Transverse colon (tissue), 4 donors: ENCODE results near the gene FITM1. TPM values are rescaled to one million over a fixed set of nuclear protein-coding genes. Genes with fewer than 3 reads are reported as not detected.

Source experiments
- DNase-seq: peaks from one replicate; pipeline ENCODE4 v3.0.0-alpha.2; 2019
- H3K27ac ChIP-seq, 4 donors: fragments of 200-600 bp; sonication (generic); 2 replicates each; pipeline ENCODE4 v1.5.1; 2016 to 2018; ENCODE audit warnings: inconsistent platforms in 4 of 4
- H3K27me3 ChIP-seq: fragments of 200-600 bp; sonication (generic); 2 replicates; pipeline ENCODE4 v1.5.1; 2017; ENCODE audit warnings: inconsistent platforms
- H3K36me3 ChIP-seq, 4 donors: fragments of 200-600 bp; sonication (generic); 2 replicates each; pipeline ENCODE4 v1.5.1; 2017 to 2019; ENCODE audit warnings: inconsistent platforms in 4 of 4
- H3K4me1 ChIP-seq, 4 donors: fragments of 200-600 bp; sonication (generic); 2 replicates each; pipeline ENCODE4 v1.5.1; 2017 to 2020; ENCODE audit warnings: inconsistent platforms in 4 of 4
- H3K4me3 ChIP-seq, 4 donors: fragments of 200-600 bp; sonication (generic); 1 replicate in 1 of 4; 2 replicates in 3 of 4; pipeline versions ENCODE4 v1.5.1 to v1.6.1; 2017 to 2019; ENCODE audit warnings: inconsistent platforms in 4 of 4
- H3K9me3 ChIP-seq, 2 donors: fragments of 200-600 bp; sonication (generic); 2 replicates each; pipeline ENCODE4 v1.5.1; 2017 to 2019; ENCODE audit warnings: inconsistent platforms in 2 of 2
- EP300 ChIP-seq: sonication (generic); formaldehyde crosslinking; IDR thresholded peaks from one replicate; pipeline ENCODE4 v1.6.1; 2017; ENCODE audit warnings: antibody characterized with exemption, low read depth
- POLR2A ChIP-seq: fragments of 450-650 bp; IDR thresholded peaks from one replicate; pipeline ENCODE4 v1.6.1; 2016; ENCODE audit warnings: antibody characterized with exemption, mild to moderate bottlenecking, moderate library complexity
- POLR2AphosphoS5 ChIP-seq, 3 donors: sonication (generic); formaldehyde crosslinking; IDR thresholded peaks; one replicate each; pipeline ENCODE4 v1.6.1; 2016; ENCODE audit warnings: antibody characterized with exemption in 3 of 3
- WGBS, 2 donors: methylation state at CpG; one replicate each; pipeline ENCODE4 v1.1.5; 2018; ENCODE audit warnings: low coverage in 1 of 2; 5-methylcytosine and 5-hydroxymethylcytosine counted together
- in situ Hi-C, 4 donors: fragments of 200-750 bp; cut with MboI; loops; one replicate each; pipeline versions ENCODE4 v1.15.0 to v1.15.1; 2017; ENCODE audit warnings: low sequenced_read_pairs in 3 of 4, low pct_ligation_motif_present in 1 of 4, low pct_unique_long_range_greater_than_20kb in 1 of 4
- intact Hi-C: fragments of 100-400 bp; cut with DNase I; formaldehyde crosslinking; loops from one replicate; pipeline ENCODE4 v1.15.1; 2023; ENCODE audit warnings: low total_unique reads
- total RNA-seq, 4 donors: library from RNA; depleted of rRNA; stranded (reverse); fragments of >200 nt; gene quantifications; one replicate each; pipeline ENCODE4 v1.1.0, GENCODE V29; 2016
- TF ChIP-seq, protein P1 (sequence below), 5 experiments: fragments of 200-600 bp in 3 of 5; fragments of 450-650 bp in 2 of 5; sonication (generic) in 3 of 5; IDR thresholded peaks; 1 replicate in 2 of 5; 2 replicates in 3 of 5; pipeline ENCODE4 v1.5.1; 2016 to 2017; ENCODE audit warnings: antibody characterized with exemption in 5 of 5, inconsistent platforms in 3 of 5, mild to moderate bottlenecking in 2 of 5, moderate library complexity in 1 of 5

FITM1 gene, protein sequence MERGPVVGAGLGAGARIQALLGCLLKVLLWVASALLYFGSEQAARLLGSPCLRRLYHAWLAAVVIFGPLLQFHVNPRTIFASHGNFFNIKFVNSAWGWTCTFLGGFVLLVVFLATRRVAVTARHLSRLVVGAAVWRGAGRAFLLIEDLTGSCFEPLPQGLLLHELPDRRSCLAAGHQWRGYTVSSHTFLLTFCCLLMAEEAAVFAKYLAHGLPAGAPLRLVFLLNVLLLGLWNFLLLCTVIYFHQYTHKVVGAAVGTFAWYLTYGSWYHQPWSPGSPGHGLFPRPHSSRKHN
- 1 to 10 TPM in 2 of 4 donors, not detected in 2; 1.4 to 1.6 TPM for total RNA-seq

GRCh38 chr14:24130380-24130716, at the start of gene FITM1:
TSS of gene FITM1 (plus strand) at chr14:24130659. CDS start at chr14:24131564, 905 bp downstream.
- H3K4me3 ChIP-seq = no peak within 1 kb of the TSS
- no peak for DNase-seq
- no peaks in the 10 kb centered on the region for H3K27me3 ChIP-seq
- H3K9me3 ChIP-seq = no peaks in the 10 kb centered on the region
- in situ Hi-C loops (no loop called here), intact Hi-C loops (no loop called here)
- peaks cover 1 to 3% (median 2%) of the 10 kb centered on the region in 4 donors for H3K4me1 ChIP-seq
- no peaks in the 10 kb centered on the region for H3K36me3 ChIP-seq
- no peak within 1 kb of the TSS for H3K27ac ChIP-seq
- 86 to 92% methylated on average over 5 of the region's 5 CpGs for WGBS, 2 donors
- TF ChIP-seq EP300 (no peak), POLR2AphosphoS5 (IDR thresholded peaks at IDR 0.05) (no peak), POLR2A (no peak)
- TF ChIP-seq, protein P1, sequence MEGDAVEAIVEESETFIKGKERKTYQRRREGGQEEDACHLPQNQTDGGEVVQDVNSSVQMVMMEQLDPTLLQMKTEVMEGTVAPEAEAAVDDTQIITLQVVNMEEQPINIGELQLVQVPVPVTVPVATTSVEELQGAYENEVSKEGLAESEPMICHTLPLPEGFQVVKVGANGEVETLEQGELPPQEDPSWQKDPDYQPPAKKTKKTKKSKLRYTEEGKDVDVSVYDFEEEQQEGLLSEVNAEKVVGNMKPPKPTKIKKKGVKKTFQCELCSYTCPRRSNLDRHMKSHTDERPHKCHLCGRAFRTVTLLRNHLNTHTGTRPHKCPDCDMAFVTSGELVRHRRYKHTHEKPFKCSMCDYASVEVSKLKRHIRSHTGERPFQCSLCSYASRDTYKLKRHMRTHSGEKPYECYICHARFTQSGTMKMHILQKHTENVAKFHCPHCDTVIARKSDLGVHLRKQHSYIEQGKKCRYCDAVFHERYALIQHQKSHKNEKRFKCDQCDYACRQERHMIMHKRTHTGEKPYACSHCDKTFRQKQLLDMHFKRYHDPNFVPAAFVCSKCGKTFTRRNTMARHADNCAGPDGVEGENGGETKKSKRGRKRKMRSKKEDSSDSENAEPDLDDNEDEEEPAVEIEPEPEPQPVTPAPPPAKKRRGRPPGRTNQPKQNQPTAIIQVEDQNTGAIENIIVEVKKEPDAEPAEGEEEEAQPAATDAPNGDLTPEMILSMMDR (IDR thresholded peaks at IDR 0.05) = no peak

DNA sequence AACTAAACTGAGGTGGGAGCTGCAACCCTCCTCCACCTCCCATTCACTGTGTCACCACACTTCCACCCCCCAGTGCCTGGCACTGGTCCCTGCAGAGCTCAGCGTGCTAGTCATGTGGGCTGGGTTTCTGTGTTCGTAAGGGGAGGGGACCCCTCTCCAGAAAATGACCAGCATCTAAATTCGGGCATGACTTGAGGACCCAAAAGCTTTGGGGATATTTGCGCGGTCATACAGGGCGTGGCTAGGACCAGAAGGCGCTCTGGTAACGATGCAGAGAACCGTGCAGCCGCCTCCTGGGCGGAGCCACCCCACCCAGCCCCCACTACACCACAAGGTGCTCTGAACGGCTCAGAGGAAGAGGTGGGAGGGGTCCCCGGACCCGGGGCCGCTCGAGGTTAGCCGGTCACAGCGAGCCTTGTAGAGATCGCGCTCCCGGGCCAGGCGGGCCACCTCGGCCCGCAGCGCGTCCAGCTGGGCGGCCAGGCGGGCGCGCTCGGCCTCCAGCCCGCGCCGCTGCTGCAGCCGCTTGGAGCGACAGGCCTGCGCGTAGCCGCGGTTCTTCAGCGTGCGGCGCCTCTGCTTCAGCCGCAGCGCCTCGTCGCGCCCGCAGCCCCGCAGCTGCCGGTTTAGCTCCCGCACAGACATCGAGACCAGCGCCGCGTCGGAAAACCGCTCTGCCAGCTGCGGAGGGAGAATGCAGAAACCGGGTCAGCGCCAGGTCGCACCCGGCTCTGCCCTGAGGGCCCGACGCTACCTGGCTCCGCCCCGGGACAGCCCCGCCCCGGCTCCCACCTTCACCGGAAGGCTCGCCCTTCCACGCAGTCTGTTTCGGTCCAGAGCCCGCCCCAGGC, 49.3 kb upstream of the FITM1 start:
- Histone ChIP-seq H3K27ac (peak overlapping the region; percentile 69 to 92 (median 76)), H3K27me3 (no peaks in the 10 kb centered on the region), H3K4me3 (peak overlapping the region; percentile 45 to 72 (median 52)), H3K9me3 (no peaks in the 10 kb centered on the region), H3K36me3 (no peaks in the 10 kb centered on the region), H3K4me1 (peaks cover 0 to 17% (median 10%) of the 10 kb centered on the region in 4 donors)
- intact Hi-C loops (no loop called here), in situ Hi-C loops (no loop called here)
- 1% methylated on average over 29 of the region's 74 CpGs; no CpG with 5 or more reads in 1 of the 2 donors for WGBS, 2 donors
- DNase-seq = peak; percentile 85
- TF ChIP-seq, protein P1 (IDR thresholded peaks at IDR 0.05) = no peak
- TF ChIP-seq POLR2A (peak; percentile 67), POLR2AphosphoS5 (IDR thresholded peaks at IDR 0.05) (peak; percentile 57 to 80 (median 62)), EP300 (no peak)

- Histone ChIP-seq H3K27ac (peak overlapping the region; percentile 69 to 92 (median 76)), H3K36me3 (no peaks in the 10 kb centered on the region), H3K4me1 (peaks cover 0 to 17% (median 10%) of the 10 kb centered on the region in 4 donors), H3K9me3 (no peaks in the 10 kb centered on the region), H3K4me3 (peak overlapping the region; percentile 45 to 72 (median 52)), H3K27me3 (no peaks in the 10 kb centered on the region)
- no peak for DNase-seq
- WGBS, 2 donors = 71 to 80% methylated on average over 3 to 6 of the region's 26 CpGs
- intact Hi-C loops = no loop called here
- in situ Hi-C loops = no loop called here
- peak; percentile 4 for TF ChIP-seq POLR2A
- no peak for TF ChIP-seq EP300
- no peak for TF ChIP-seq POLR2AphosphoS5 (IDR thresholded peaks at IDR 0.05)
- TF ChIP-seq, protein P1 (IDR thresholded peaks at IDR 0.05) = no peak
These were observed 48.7 kb upstream of the FITM1 start for GRCh38 chr14:24081739-24082211.

DNA sequence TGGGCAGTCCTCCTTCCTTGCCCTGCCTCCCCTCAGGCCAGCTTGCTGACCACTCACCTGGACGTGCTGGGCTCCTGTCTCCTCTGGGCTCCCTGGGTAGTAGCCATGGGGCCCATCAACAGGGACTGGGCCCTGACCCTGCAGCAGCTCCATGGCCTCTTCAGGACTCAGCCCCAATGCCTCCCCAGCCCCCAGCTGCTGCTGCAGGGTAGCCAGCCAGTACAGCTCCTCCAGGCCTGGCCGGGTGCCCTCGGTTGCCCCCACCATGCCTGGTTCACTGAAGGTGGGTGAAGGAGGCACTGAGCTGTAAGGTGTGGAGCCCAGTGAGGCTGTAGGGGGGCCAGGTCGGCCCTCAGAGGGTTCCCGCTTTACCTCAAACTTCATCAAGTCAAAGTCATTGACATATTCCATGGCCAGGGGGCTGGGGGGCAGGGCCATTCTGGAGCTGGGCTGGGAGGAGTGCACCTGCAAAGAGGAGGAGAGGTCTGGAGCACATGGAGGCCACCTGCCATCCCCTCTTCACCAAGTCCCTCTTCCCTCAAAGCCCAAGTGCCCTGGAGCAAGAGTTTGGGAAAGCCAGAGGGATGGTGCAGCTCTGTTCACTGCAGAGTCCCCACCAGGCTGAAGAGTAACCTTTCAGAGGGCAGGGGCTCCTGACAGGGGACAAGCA, 47.9 kb upstream of the FITM1 start:
- Histone ChIP-seq H3K9me3 (no peaks in the 10 kb centered on the region), H3K27ac (no peak overlapping the region), H3K36me3 (no peaks in the 10 kb centered on the region), H3K4me3 (no peak overlapping the region), H3K4me1 (peaks cover 0 to 17% (median 10%) of the 10 kb centered on the region in 4 donors), H3K27me3 (no peaks in the 10 kb centered on the region)
- no peak for DNase-seq
- in situ Hi-C loops = no loop called here
- WGBS, 2 donors = 92% methylated on average over 5 of the region's 5 CpGs; no CpG with 5 or more reads in 1 of the 2 donors
- intact Hi-C loops = no loop called here
- TF ChIP-seq, protein P1 (IDR thresholded peaks at IDR 0.05) = no peak
- TF ChIP-seq POLR2AphosphoS5 (IDR thresholded peaks at IDR 0.05) = no peak
- TF ChIP-seq POLR2A = no peak
- no peak for TF ChIP-seq EP300
